ENCODE data around the gene UTS2B. TPM values are rescaled to one million over a fixed set of nuclear protein-coding genes. Genes with fewer than 3 reads are reported as not detected.

The UTS2B gene
- total RNA-seq, 4 donors from 2014 or later: 0.38 TPM; not detected in 3

DNA sequence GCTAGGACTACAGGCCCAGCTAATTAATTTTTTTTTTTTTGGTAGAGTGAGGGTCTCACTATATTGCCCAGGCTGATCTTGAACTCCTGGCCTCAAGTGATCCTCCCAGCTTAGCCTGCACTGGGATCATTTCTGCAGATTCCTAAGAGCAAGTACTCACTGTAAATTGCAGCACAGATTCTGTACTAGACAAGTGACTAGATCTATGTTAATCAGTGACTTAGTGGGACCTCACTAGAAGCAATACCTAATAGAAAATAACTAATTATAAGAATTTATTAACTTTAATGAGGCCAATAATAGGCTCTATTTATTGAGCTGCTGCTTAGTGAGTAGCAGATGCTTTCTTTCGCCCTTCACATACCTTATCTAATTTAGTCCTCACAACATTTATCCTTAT lies 10.6 kb upstream of the UTS2B start:
- TF ChIP-seq, protein P1, sequence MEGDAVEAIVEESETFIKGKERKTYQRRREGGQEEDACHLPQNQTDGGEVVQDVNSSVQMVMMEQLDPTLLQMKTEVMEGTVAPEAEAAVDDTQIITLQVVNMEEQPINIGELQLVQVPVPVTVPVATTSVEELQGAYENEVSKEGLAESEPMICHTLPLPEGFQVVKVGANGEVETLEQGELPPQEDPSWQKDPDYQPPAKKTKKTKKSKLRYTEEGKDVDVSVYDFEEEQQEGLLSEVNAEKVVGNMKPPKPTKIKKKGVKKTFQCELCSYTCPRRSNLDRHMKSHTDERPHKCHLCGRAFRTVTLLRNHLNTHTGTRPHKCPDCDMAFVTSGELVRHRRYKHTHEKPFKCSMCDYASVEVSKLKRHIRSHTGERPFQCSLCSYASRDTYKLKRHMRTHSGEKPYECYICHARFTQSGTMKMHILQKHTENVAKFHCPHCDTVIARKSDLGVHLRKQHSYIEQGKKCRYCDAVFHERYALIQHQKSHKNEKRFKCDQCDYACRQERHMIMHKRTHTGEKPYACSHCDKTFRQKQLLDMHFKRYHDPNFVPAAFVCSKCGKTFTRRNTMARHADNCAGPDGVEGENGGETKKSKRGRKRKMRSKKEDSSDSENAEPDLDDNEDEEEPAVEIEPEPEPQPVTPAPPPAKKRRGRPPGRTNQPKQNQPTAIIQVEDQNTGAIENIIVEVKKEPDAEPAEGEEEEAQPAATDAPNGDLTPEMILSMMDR (IDR thresholded peaks at IDR 0.05): no peak
- no peak for TF ChIP-seq POLR2A (IDR thresholded peaks at IDR 0.05)
- H3K4me1 ChIP-seq: peaks cover 5 to 88% (median 33%) of the 10 kb centered on the region in 3 donors
- intact Hi-C loops (cut with DNase I): no loop called here
- no peaks in the 10 kb centered on the region for H3K27me3 ChIP-seq
- no peak overlapping the region for H3K4me3 ChIP-seq
- H3K27ac ChIP-seq: no peak overlapping the region
- DNase-seq: no peak
- WGBS, 2 donors: 93 to 100% methylated on average over 1 of the region's 1 CpG
- no peaks in the 10 kb centered on the region for H3K9me3 ChIP-seq
- H3K36me3 ChIP-seq: no peaks in the 10 kb centered on the region

DNA sequence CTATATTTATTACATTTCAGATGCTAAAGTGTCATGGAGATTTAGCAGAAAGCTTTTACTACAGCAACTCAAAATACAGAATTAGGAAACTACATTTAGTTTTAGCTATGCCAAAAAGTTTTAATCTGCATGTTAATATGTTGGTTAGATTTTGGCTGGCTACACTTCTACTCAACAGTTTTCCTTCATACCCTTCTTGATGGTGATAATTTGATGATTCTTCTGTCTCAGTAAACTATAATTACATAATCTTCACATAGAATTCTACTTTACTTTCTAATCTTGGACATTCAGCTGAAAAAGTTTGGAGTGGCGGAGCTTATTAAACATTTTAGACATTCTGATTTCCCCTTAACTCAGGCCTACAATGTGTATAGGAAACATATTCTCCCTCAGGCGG lies 10.0 kb upstream of the UTS2B start:
- Histone ChIP-seq H3K4me1 (peaks cover 5 to 84% (median 33%) of the 10 kb centered on the region in 3 donors), H3K27ac (no peak overlapping the region), H3K27me3 (no peaks in the 10 kb centered on the region), H3K9me3 (no peaks in the 10 kb centered on the region), H3K4me3 (no peak overlapping the region), H3K36me3 (no peaks in the 10 kb centered on the region)
- intact Hi-C loops (cut with DNase I): no loop called here
- WGBS, 2 donors: 67 to 84% methylated on average over 2 of the region's 2 CpGs
- TF ChIP-seq, protein P1 (IDR thresholded peaks at IDR 0.05): no peak
- no peak for TF ChIP-seq POLR2A (IDR thresholded peaks at IDR 0.05)
- no peak for DNase-seq

DNA sequence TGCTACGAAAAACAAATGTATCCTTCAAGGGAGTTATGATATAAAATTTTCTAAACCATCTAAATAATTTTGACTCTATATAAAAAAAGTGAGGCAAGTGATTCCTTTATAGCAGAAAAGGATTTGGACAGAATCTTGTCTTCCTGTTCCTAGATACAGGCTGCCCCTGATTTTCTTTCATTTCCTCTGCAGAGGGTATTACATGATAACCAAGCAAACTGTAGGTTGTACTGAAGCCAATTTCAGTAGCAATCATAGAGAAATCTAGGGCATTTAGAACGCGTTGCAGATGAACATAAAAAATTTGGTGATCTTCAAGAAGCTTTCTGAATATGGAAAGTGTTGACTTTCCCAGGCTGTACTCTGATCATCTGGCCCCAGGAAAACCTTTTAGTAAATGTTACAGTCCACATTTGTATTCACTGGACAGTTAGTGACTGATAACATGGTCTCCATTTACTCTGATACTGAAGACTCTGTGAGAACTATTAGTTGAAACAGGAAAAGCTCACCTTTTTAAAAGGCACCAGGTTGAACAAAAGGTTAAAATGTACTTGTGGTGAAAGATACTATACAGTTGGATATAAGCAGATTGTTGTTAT lies 9.1 kb upstream of the UTS2B start:
- 66 to 82% methylated on average over 3 of the region's 3 CpGs for WGBS, 2 donors
- Histone ChIP-seq H3K36me3 (no peaks in the 10 kb centered on the region), H3K27ac (no peak overlapping the region), H3K4me1 (peaks cover 5 to 78% (median 33%) of the 10 kb centered on the region in 3 donors), H3K9me3 (no peaks in the 10 kb centered on the region), H3K4me3 (no peak overlapping the region), H3K27me3 (no peaks in the 10 kb centered on the region)
- DNase-seq: no peak
- intact Hi-C loops (cut with DNase I): no loop called here
- TF ChIP-seq, protein P1 (IDR thresholded peaks at IDR 0.05): no peak
- no peak for TF ChIP-seq POLR2A (IDR thresholded peaks at IDR 0.05)

DNA sequence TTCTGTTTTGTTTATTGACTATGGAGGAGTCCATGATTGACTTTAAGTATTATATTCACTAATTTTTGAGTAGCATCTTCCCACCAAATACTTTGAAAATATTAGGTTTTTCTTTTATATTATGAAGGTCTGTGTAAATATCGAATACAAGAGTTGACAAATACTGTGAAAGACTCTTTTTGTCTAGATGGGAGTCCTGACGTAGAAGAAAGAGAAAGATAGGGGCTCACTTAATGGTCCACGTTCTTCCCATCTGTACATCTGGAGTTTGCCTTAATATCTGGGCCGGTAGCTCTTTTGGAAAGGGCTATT lies 7.8 kb upstream of the UTS2B start:
- no peak for DNase-seq
- no peak for TF ChIP-seq POLR2A (IDR thresholded peaks at IDR 0.05)
- TF ChIP-seq, protein P1 (IDR thresholded peaks at IDR 0.05): no peak
- peaks cover 5 to 75% (median 35%) of the 10 kb centered on the region in 3 donors for H3K4me1 ChIP-seq
- H3K36me3 ChIP-seq: no peaks in the 10 kb centered on the region
- WGBS, 2 donors: 76 to 82% methylated on average over 4 of the region's 4 CpGs
- H3K27ac ChIP-seq: peak overlapping the region in 1 of 4 donors; percentile 5
- no peaks in the 10 kb centered on the region for H3K9me3 ChIP-seq
- intact Hi-C loops (cut with DNase I): no loop called here
- H3K4me3 ChIP-seq: no peak overlapping the region
- no peaks in the 10 kb centered on the region for H3K27me3 ChIP-seq

DNA sequence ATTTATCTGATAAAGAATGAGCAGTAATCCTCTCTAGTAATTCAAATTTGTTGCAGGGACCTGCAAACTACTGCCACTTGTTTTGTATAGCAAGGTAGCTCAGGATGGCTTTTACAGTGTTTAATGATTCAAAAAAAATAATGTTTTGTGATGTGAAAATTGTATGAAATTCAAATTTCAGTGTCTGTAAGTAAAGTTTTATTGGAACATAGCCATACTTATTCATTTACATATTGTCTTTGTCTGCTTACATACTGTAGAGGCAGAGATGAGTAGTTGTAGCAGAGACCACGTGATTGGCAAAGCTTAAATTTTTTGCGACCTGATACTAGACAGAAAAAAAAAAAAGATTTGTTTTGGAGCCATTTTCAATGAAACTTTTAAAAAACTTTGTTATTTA lies 6.5 kb upstream of the UTS2B start:
- Histone ChIP-seq H3K9me3 (no peaks in the 10 kb centered on the region), H3K4me3 (no peak overlapping the region), H3K27ac (no peak overlapping the region), H3K4me1 (peaks cover 7 to 76% (median 36%) of the 10 kb centered on the region in 3 donors), H3K36me3 (no peaks in the 10 kb centered on the region), H3K27me3 (no peaks in the 10 kb centered on the region)
- TF ChIP-seq, protein P1 (IDR thresholded peaks at IDR 0.05): no peak
- TF ChIP-seq POLR2A (IDR thresholded peaks at IDR 0.05): no peak
- 55 to 63% methylated on average over 2 of the region's 2 CpGs for WGBS, 2 donors
- no peak for DNase-seq
- intact Hi-C loops (cut with DNase I): no loop called here
